HFFc6 (cell line): ENCODE results near the gene KIR3DL3. TPM values are rescaled to one million over a fixed set of nuclear protein-coding genes. Genes with fewer than 3 reads are reported as not detected.
"Not testable (repeated sequence)": the region's sequence is repeated elsewhere in the genome, so short reads cannot be mapped to it uniquely, and the experiment has no call there.

ENCODE experiments used
- DNase-seq: peaks from one replicate; pipeline ENCODE4 v3.0.0-alpha.2; 2018
- H3K27ac Mint-ChIP-seq: 2 replicates; pipeline ENCODE4 v1.8.0; 2020; ENCODE audit warnings: mild to moderate bottlenecking, mixed read lengths
- H3K27me3 Mint-ChIP-seq: 2 replicates; pipeline ENCODE4 v1.8.0; 2021; ENCODE audit warnings: mild to moderate bottlenecking, moderate library complexity, mixed read lengths; ENCODE audit not compliant: insufficient read depth
- H3K36me3 Mint-ChIP-seq: 2 replicates; pipeline ENCODE4 v1.8.0; 2021; ENCODE audit warnings: low read depth, mixed read lengths
- H3K4me1 Mint-ChIP-seq: 2 replicates; pipeline ENCODE4 v1.8.0; 2020; ENCODE audit warnings: low read depth, mixed read lengths
- H3K4me3 Mint-ChIP-seq: 2 replicates; pipeline ENCODE4 v1.8.0; 2020; ENCODE audit warnings: mild to moderate bottlenecking, moderate library complexity, mixed read lengths
- H3K9me3 Mint-ChIP-seq: 2 replicates; pipeline ENCODE4 v1.8.0; 2020; ENCODE audit warnings: mild to moderate bottlenecking, mixed read lengths
- total RNA-seq, 6 experiments: library from RNA; stranded (reverse); fragmentation: NEBNext Ultra II Directional; extraction: Animal tissue kit (Norgen Biotek cat#: 25700); gene quantifications; 2 replicates in 1 of 6; 3 replicates in 5 of 6; pipeline ENCODE4 v1.2.3, GENCODE V29; 2021

The KIR3DL3 gene
- total RNA-seq, 6 experiments from 2014 or later: not detected

GRCh38 chr19:54770511-54770910 lies 46.3 kb downstream of the KIR3DL3 start:
- H3K27me3 Mint-ChIP-seq, H3K4me3 Mint-ChIP-seq, DNase-seq, H3K27ac Mint-ChIP-seq, H3K4me1 Mint-ChIP-seq, H3K36me3 Mint-ChIP-seq: not testable (repeated sequence)
- peaks cover 60% of the 10 kb centered on the region for H3K9me3 Mint-ChIP-seq

- not testable (repeated sequence) for H3K4me1 Mint-ChIP-seq, H3K27ac Mint-ChIP-seq, H3K27me3 Mint-ChIP-seq, DNase-seq, H3K4me3 Mint-ChIP-seq, H3K36me3 Mint-ChIP-seq
- peaks cover 63% of the 10 kb centered on the region for H3K9me3 Mint-ChIP-seq
These were observed 47.0 kb downstream of the KIR3DL3 start for GRCh38 chr19:54771018-54771960.

GRCh38 chr19:54772666-54773065 lies 48.4 kb downstream of the KIR3DL3 start:
- H3K9me3 Mint-ChIP-seq: peaks cover 64% of the 10 kb centered on the region
- H3K27ac Mint-ChIP-seq, H3K27me3 Mint-ChIP-seq, H3K4me3 Mint-ChIP-seq, H3K4me1 Mint-ChIP-seq, H3K36me3 Mint-ChIP-seq, DNase-seq: not testable (repeated sequence)

GRCh38 chr19:54775095-54775815 lies 51.0 kb downstream of the KIR3DL3 start:
- H3K27ac Mint-ChIP-seq, H3K36me3 Mint-ChIP-seq, H3K4me1 Mint-ChIP-seq, H3K27me3 Mint-ChIP-seq, H3K4me3 Mint-ChIP-seq, DNase-seq: not testable (repeated sequence)
- peaks cover 67% of the 10 kb centered on the region for H3K9me3 Mint-ChIP-seq

- not testable (repeated sequence) for DNase-seq, H3K4me1 Mint-ChIP-seq, H3K27ac Mint-ChIP-seq, H3K4me3 Mint-ChIP-seq, H3K36me3 Mint-ChIP-seq, H3K27me3 Mint-ChIP-seq
- peaks cover 63% of the 10 kb centered on the region for H3K9me3 Mint-ChIP-seq
These were observed 51.6 kb downstream of the KIR3DL3 start for GRCh38 chr19:54775830-54776229.

GRCh38 chr19:54777851-54778250 lies 53.6 kb downstream of the KIR3DL3 start:
- H3K36me3 Mint-ChIP-seq: not testable (repeated sequence)

GRCh38 chr19:54778896-54779295 lies 54.7 kb downstream of the KIR3DL3 start:
- not testable (repeated sequence) for H3K4me3 Mint-ChIP-seq, H3K27me3 Mint-ChIP-seq, H3K4me1 Mint-ChIP-seq, H3K27ac Mint-ChIP-seq, DNase-seq, H3K36me3 Mint-ChIP-seq
- peaks cover 58% of the 10 kb centered on the region for H3K9me3 Mint-ChIP-seq

More at GRCh38 chr19:54777851-54778250, 53.6 kb downstream of the KIR3DL3 start:
- not testable (repeated sequence) for DNase-seq, H3K4me1 Mint-ChIP-seq, H3K4me3 Mint-ChIP-seq, H3K27ac Mint-ChIP-seq, H3K27me3 Mint-ChIP-seq
- H3K9me3 Mint-ChIP-seq: peaks cover 60% of the 10 kb centered on the region

GRCh38 chr19:54782916-54783315 lies 58.7 kb downstream of the KIR3DL3 start:
- not testable (repeated sequence) for H3K27ac Mint-ChIP-seq, H3K36me3 Mint-ChIP-seq, H3K4me3 Mint-ChIP-seq, DNase-seq, H3K4me1 Mint-ChIP-seq, H3K27me3 Mint-ChIP-seq
- H3K9me3 Mint-ChIP-seq: peaks cover 47% of the 10 kb centered on the region

Other genes with a start within 250 kb of the KIR3DL3 start
- gene LAIR2, start 221.6 kb upstream of the KIR3DL3 start, total RNA-seq: not detected
- gene LILRA2, start 150.7 kb upstream of the KIR3DL3 start, total RNA-seq: not detected
- gene LILRA1, start 130.8 kb upstream of the KIR3DL3 start, total RNA-seq: not detected
- gene LILRB1, start 94.0 kb upstream of the KIR3DL3 start, total RNA-seq: not detected
- not detected for gene LILRB4, start 61.5 kb upstream of the KIR3DL3 start, total RNA-seq
- not detected for gene KIR2DL3, start 14.1 kb downstream of the KIR3DL3 start, total RNA-seq
- gene KIR2DL1, start 45.4 kb downstream of the KIR3DL3 start, total RNA-seq: not detected
- not detected for gene KIR2DL4, start 79.2 kb downstream of the KIR3DL3 start, total RNA-seq
- gene KIR3DL1, start 92.0 kb downstream of the KIR3DL3 start, total RNA-seq: not detected
- gene KIR2DS4, start 108.2 kb downstream of the KIR3DL3 start, total RNA-seq: not detected
- gene KIR3DL2, start 126.0 kb downstream of the KIR3DL3 start, total RNA-seq: not detected
- gene FCAR, start 149.8 kb downstream of the KIR3DL3 start, total RNA-seq: not detected
- not detected for gene NCR1, start 181.7 kb downstream of the KIR3DL3 start, total RNA-seq
- not detected for gene NLRP7, start 223.1 kb downstream of the KIR3DL3 start, total RNA-seq
- under 1 TPM in 1 of 6 experiments, not detected in 5; 0.26 TPM for gene NLRP2, start 241.9 kb downstream of the KIR3DL3 start, total RNA-seq